ENCODE data around the gene AGBL1.

The AGBL1 gene

GRCh38 chr15:86229936-86230335 is 150.3 kb downstream of the AGBL1 start:
- no peak for DNase-seq (ENCODE audit: extremely low read depth, insufficient read length)
- TF ChIP-seq, protein P1, sequence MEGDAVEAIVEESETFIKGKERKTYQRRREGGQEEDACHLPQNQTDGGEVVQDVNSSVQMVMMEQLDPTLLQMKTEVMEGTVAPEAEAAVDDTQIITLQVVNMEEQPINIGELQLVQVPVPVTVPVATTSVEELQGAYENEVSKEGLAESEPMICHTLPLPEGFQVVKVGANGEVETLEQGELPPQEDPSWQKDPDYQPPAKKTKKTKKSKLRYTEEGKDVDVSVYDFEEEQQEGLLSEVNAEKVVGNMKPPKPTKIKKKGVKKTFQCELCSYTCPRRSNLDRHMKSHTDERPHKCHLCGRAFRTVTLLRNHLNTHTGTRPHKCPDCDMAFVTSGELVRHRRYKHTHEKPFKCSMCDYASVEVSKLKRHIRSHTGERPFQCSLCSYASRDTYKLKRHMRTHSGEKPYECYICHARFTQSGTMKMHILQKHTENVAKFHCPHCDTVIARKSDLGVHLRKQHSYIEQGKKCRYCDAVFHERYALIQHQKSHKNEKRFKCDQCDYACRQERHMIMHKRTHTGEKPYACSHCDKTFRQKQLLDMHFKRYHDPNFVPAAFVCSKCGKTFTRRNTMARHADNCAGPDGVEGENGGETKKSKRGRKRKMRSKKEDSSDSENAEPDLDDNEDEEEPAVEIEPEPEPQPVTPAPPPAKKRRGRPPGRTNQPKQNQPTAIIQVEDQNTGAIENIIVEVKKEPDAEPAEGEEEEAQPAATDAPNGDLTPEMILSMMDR (IDR thresholded peaks at IDR 0.05; ENCODE audit: insufficient read depth, low read length, poor library complexity, severe bottlenecking), result no peak
- Histone ChIP-seq H3K4me3 (replicated peaks; ENCODE audit: low read depth, low read length) (no peak overlapping the region), H3K27me3 (replicated peaks; ENCODE audit: control insufficient read depth, insufficient read depth, low read length) (peaks cover 2% of the 10 kb centered on the region; the same call in 1 of the 2 replicates), H3K36me3 (ENCODE audit: control insufficient read depth, insufficient read depth, low read length) (no peaks in the 10 kb centered on the region)

GRCh38 chr15:86231864-86232721 is 152.4 kb downstream of the AGBL1 start:
- no peak for DNase-seq (ENCODE audit: extremely low read depth, insufficient read length)
- TF ChIP-seq, protein P1 (IDR thresholded peaks at IDR 0.05; ENCODE audit: insufficient read depth, low read length, poor library complexity, severe bottlenecking), result peak; percentile 61
- Histone ChIP-seq H3K27me3 (replicated peaks; ENCODE audit: control insufficient read depth, insufficient read depth, low read length) (no peaks in the 10 kb centered on the region; the same call in 1 of the 2 replicates), H3K4me3 (replicated peaks; ENCODE audit: low read depth, low read length) (no peak overlapping the region), H3K36me3 (ENCODE audit: control insufficient read depth, insufficient read depth, low read length) (no peaks in the 10 kb centered on the region)

GRCh38 chr15:86235667-86236066 is 156.0 kb downstream of the AGBL1 start:
- no peaks in the 10 kb centered on the region for H3K27me3 ChIP-seq (replicated peaks; ENCODE audit: control insufficient read depth, insufficient read depth, low read length)
- no peaks in the 10 kb centered on the region for H3K36me3 ChIP-seq (ENCODE audit: control insufficient read depth, insufficient read depth, low read length)
- TF ChIP-seq, protein P1 (IDR thresholded peaks at IDR 0.05; ENCODE audit: insufficient read depth, low read length, poor library complexity, severe bottlenecking), result no peak
- no peak overlapping the region for H3K4me3 ChIP-seq (replicated peaks; ENCODE audit: low read depth, low read length)
- no peak for DNase-seq (ENCODE audit: extremely low read depth, insufficient read length)

GRCh38 chr15:86236356-86237110 is 156.9 kb downstream of the AGBL1 start:
- no peak overlapping the region for H3K4me3 ChIP-seq (replicated peaks; ENCODE audit: low read depth, low read length)
- no peak for DNase-seq (ENCODE audit: extremely low read depth, insufficient read length)
- TF ChIP-seq, protein P1 (IDR thresholded peaks at IDR 0.05; ENCODE audit: insufficient read depth, low read length, poor library complexity, severe bottlenecking), result no peak
- no peaks in the 10 kb centered on the region for H3K27me3 ChIP-seq (replicated peaks; ENCODE audit: control insufficient read depth, insufficient read depth, low read length)
- H3K36me3 ChIP-seq (ENCODE audit: control insufficient read depth, insufficient read depth, low read length), result no peaks in the 10 kb centered on the region

DNA sequence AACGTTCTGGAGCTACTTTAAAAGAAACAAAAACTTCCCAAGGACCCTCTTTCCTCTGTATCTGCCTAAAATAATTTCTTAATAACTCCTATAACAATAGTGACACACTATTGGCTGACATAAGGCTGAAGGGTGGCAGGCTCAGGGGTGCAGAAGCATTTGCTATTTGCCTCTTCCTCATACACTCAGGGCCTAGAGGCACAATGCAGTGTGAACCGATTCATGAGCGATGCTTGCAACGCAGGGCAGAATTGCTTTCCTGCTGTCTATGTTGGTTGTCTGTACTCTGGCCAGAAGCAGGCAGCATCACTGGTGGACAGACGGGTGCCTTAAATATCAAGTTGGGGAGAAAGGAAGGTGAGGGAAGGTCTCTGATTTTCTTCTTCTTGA is 157.4 kb downstream of the AGBL1 start:
- TF ChIP-seq, protein P1 (IDR thresholded peaks at IDR 0.05; ENCODE audit: insufficient read depth, low read length, poor library complexity, severe bottlenecking), result no peak
- Histone ChIP-seq H3K36me3 (ENCODE audit: control insufficient read depth, insufficient read depth, low read length) (no peaks in the 10 kb centered on the region), H3K27me3 (replicated peaks; ENCODE audit: control insufficient read depth, insufficient read depth, low read length) (no peaks in the 10 kb centered on the region), H3K4me3 (replicated peaks; ENCODE audit: low read depth, low read length) (no peak overlapping the region)
- no peak for DNase-seq (ENCODE audit: extremely low read depth, insufficient read length)
